GM21447 (cell line): ENCODE data around the gene FAR2.
A peak's percentile ranks its signal among the peaks of the same experiment; 100 is the strongest.
"Not testable (repeated sequence)": the region's sequence is repeated elsewhere in the genome, so short reads cannot be mapped to it uniquely, and the experiment has no call there.

Experiments used
- ATAC-seq: cut with Tn5 transposase; IDR thresholded peaks from one replicate; pipeline ENCODE4 v1.9.1; 2021; ENCODE audit not compliant: unreplicated experiment

FAR2 gene

GRCh38 chr12:29148911-29149690 lies at the start of gene FAR2:
Gene FAR2, plus strand, starts transcription at chr12:29149278. Its CDS starts 121,172 bp downstream, at chr12:29270450.
- peak; percentile 41 for ATAC-seq

- ATAC-seq = no peak
These were observed 46.3 kb upstream of the FAR2 start for GRCh38 chr12:29102741-29103140.

GRCh38 chr12:29103539-29103974 lies 45.5 kb upstream of the FAR2 start:
- ATAC-seq = peak; percentile 97

GRCh38 chr12:29104516-29104915 lies 44.6 kb upstream of the FAR2 start:
- no peak for ATAC-seq

- peak; percentile 90 for ATAC-seq
These were observed 38.3 kb upstream of the FAR2 start for GRCh38 chr12:29110506-29111442.

GRCh38 chr12:29113101-29113500 lies 36.0 kb upstream of the FAR2 start:
- no peak for ATAC-seq

GRCh38 chr12:29116414-29116813 lies 32.7 kb upstream of the FAR2 start:
- ATAC-seq = no peak

GRCh38 chr12:29131539-29131938 lies 17.5 kb upstream of the FAR2 start:
- no peak for ATAC-seq

- no peak for ATAC-seq
These were observed 16.8 kb upstream of the FAR2 start for GRCh38 chr12:29132316-29132715.

- ATAC-seq = no peak
These were observed 15.9 kb upstream of the FAR2 start for GRCh38 chr12:29133181-29133580.

- ATAC-seq = no peak
These were observed 15.4 kb upstream of the FAR2 start for GRCh38 chr12:29133680-29134079.

GRCh38 chr12:29138256-29138655 lies 10.8 kb upstream of the FAR2 start:
- not testable (repeated sequence) for ATAC-seq

- ATAC-seq = not testable (repeated sequence)
These were observed 10.2 kb upstream of the FAR2 start for GRCh38 chr12:29138855-29139254.

GRCh38 chr12:29145372-29146170 lies 3.5 kb upstream of the FAR2 start:
- no peak for ATAC-seq

- no peak for ATAC-seq
These were observed 2.9 kb upstream of the FAR2 start for GRCh38 chr12:29146196-29146595.

- ATAC-seq = no peak
These were observed 1.1 kb upstream of the FAR2 start for GRCh38 chr12:29147731-29148595.

GRCh38 chr12:29148596-29148910 lies 525 bp upstream of the FAR2 start:
- peak; percentile 5 for ATAC-seq

- peak; percentile 1 for ATAC-seq
These were observed 708 bp downstream of the FAR2 start for GRCh38 chr12:29149691-29150281.

GRCh38 chr12:29150462-29150861 lies 1.4 kb downstream of the FAR2 start:
- ATAC-seq = no peak
